Fibroblast of peridontal ligament (primary cell): ENCODE results near the gene SF3B3.

Source experiments
- DNase-seq: peaks from one replicate; pipeline ENCODE4 v3.0.0-alpha.2; 2010; ENCODE audit errors: extremely low read depth

SF3B3 gene

GRCh38 chr16:70523743-70524398 is at the start of gene SF3B3:
SF3B3 (plus strand) TSS chr16:70523816; CDS start chr16:70526657, 2,841 bp downstream.
- peak; percentile 56 for DNase-seq

- DNase-seq = no peak
Measured at GRCh38 chr16:70474320-70475053, 49.1 kb upstream of the SF3B3 start.

DNA sequence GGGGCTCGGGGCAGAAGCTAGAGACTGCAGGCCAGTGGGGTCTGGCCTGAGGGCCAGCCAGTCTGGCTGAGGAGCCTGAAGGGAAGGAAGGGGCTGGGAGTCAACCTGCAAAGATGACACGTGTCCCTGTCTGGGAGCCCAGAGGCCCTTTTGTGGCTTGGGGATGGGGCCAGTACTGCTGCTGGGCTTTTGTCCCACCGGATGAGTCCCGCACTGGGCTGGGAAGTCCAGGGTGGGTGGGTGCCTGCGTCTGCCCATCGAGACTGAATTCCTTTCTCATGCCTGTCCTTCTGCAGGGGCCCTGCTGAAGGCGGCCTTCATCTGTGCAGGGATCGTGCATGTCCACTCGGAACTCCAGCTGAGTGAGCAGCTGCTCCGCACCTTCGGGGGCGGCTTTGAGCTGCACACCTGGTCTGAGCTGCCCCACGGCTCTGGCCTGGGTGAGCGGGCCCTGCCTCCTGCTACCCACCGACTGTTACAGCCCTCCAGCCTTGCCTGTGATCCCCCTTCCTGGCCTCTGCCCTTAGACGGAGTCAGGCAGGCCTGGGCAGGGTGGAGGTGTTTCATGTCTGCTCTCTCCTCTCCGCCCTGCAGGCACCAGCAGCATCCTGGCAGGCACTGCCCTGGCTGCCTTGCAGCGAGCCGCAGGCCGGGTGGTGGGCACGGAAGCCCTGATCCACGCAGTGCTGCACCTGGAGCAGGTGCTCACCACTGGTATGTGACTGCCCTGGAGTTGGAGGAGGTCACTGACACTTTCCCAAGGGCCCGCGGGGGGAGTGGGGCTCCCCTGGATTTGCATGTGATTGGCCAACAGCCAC is 48.4 kb upstream of the SF3B3 start:
- DNase-seq = no peak

DNA sequence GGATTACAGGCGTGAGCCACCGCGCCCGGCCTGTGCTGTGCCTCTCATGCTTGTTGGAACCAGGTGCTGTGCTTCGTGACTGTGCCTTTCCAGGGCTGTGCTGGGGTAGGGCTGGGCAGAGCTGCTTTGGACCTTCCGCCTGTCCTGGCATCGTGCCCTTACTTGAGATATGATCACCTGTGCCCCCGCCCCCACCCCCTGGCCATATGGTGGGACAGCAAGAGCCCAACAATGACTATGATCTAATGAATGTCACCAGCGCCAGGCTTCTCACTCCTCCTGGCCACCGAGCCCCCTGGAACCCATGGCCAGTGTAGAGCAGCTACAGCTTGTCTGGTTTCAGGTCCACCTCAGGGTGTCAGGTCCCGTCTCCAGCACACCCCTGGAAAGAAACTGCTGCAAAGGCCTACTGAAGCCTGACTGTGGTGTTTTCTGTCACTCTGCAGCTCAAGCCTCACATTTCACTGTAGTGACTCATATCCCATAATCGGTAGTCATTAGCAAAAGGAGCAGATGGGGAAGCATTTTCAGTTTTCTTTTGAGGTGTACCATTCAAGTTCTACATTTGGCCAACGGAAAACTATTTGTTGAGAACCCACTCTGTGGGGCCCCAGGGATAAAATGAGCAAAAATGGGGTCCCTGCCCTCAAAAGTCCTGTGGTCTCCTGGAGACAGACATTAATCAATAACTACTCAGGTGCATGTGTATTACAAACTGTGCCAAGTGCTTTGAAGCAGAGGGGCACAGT is 47.2 kb upstream of the SF3B3 start:
- peak; percentile 75 for DNase-seq

DNA sequence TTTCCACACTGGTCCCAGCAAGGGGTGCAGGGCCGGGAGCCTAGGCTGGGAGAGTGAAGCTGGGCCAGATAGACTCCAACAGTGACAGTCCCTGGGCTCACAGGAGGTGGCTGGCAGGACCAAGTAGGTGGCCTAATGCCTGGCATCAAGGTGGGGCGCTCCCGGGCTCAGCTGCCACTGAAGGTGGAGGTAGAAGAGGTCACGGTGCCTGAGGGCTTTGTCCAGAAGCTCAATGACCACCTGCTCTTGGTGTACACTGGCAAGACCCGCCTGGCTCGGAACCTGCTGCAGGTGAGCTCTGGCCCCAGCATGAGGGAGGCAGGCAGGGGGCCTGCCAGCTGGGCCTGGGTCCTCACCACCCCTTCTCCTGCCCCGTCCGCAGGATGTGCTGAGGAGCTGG is 45.4 kb upstream of the SF3B3 start:
- no peak for DNase-seq

GRCh38 chr16:70478912-70479341 is 44.7 kb upstream of the SF3B3 start:
- peak; percentile 17 for DNase-seq

DNA sequence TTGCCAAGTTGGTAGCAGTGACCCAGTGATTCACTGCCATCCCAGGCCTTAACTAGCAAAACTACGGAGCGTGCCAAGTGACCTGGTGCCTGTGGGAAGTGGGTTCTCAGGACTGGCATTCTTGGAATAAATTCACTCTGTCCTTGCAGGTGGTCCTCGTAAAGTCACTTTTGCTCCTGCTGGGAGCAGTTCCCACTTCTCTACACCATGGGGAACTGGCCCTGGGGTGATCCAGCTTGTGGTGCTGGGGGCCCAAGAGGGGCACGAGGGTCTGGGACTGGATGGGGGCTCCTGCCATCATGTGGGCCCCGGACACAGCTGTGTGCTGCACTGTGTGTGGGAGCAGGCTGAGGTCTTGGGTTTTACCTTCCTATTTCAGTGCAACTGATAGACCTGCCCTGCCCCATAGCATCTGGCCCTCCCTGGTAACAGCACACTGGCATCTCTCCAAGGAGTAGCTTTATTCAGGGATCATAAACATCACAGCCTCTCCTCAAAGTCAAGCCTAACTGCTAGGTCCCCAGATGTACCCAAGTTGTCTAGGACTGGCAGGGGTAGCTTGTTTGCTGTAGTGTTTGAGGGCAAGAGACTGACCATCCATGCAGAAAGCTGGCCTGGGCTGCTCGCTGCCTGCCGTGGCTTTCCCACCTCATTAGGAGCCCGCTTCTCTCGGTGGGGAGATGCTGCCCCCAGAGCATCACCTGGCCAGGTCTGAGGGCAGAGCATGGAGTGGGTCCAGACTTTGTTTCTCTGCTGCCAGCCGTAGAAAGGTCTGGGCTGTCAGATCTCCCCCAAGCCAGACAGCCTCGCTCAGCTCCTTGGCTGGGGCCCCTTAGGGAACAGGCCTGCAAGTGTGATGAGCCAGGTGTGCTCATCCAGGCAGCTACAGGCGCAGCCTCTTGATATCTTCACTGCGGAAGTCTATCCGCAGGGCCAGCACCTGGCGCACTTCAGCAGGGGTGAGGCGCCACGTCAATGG is 43.2 kb upstream of the SF3B3 start:
- no peak for DNase-seq

DNA sequence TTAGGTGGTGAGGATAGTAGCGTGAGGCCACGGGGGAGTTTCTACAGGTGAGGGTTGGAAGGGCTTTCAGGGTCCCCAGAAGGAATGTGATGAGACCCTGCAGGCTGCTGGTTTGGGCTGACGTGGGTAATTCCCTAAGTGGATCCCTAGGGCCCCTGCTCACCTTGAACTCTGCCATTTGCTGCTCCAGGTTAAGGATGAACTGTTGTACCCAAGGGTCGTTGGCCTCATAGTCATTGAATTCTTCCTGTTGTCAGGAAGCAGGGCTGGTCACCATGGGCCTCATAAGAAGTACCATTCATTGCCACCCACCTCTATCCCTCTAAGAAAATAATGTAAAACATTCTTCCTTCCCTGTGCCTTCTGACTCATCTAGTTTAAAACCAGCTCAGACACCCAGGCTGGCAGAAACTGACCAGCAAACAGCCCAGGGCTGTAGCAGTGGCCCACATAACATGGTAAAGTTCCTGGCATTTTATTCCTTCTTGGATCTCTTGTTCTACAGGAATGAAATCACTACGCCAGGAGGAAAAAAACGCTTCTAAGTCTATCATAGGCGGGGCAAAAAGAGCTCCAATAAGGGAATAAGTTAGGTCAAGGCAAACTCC is 41.6 kb upstream of the SF3B3 start:
- peak; percentile 49 for DNase-seq

DNA sequence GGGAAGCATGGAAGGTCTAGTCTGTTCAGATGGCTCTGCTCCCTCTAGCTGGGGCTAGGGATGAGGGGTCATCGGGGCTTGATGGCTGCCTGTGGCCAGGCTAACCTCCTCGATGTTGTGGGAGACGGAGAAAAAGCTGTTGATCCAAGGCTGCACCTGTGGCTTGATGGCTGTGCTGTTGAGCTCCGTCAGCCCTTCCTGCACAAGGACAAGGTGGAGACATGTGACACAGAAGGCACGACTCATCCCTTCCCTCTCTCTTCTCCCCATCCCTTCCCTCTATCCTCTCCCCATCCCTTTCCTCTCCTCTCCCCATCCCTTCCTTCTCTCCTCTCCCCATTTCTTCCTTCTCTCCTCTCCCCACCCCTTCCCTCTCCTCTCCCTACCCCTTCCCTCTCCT is 41.0 kb upstream of the SF3B3 start:
- DNase-seq = no peak

GRCh38 chr16:70483426-70483825 is 40.2 kb upstream of the SF3B3 start:
- no peak for DNase-seq

- no peak for DNase-seq
Measured at GRCh38 chr16:70484867-70485266, 38.7 kb upstream of the SF3B3 start.

GRCh38 chr16:70490261-70490660 is 33.4 kb upstream of the SF3B3 start:
- DNase-seq = no peak

DNA sequence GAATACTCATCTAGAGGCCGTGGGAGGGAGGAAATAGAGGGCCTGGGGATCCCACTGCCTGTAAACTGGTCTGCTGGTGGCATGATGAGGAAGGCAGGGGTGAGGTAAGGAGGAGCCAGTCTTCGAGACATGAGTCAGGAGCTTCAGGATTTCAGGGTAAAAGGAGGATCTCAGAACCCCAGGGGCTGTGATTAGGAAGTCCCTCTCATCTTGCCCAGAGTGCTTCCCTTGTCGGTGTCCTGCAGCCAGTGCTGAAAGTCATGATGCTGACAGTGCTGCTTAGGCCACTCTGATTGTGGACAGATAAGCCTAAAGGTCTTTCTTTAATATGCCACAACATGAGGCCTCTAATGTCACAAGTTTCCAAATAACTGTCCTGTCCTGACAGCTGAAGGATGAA is 29.8 kb upstream of the SF3B3 start:
- no peak for DNase-seq

DNA sequence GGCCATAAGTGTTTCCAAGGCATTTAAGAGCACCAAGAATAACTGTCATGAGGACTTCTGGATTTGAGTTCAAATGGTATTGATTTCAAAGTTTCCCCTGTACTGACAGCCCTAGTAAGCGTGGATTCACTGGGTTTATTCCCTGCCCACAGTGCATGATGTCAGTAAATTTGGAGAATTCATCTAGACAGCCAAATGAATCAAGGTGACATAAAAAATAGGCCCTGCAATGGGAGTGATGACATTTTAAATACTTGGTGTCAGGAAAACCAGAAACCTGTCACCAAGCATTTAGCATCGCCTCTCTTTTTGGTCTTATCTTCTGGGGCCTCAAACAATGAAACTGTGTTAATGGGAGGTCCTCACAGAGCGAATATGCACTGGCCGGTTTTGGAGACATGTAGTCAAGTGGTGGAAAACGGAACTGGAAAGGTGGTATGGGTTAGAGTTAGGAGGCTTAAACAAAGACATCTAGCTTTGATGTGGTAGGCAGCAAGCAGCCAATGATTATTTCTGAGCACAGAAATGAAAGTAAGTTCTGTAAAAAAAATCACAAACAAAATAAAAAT is 29.3 kb upstream of the SF3B3 start:
- no peak for DNase-seq

DNA sequence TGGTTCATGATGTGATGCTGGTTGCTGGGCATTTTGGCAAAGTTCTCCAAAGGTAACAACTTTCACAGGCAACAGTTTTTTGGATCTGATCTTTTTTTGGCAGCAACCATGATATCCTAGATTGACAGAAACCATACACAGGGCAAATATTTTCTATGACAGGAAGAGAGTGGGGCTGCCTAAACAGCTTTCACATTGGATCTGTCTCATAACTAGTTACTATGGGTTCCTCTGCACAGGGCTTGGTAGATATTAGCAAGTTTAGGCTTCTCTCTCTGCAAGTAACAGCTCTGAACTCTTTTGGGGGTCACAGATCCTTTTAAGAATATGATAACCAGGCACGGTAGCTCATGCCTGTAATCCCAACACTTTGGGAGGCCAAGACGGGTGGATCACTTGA is 28.8 kb upstream of the SF3B3 start:
- DNase-seq = no peak

- DNase-seq = no peak
Measured at GRCh38 chr16:70495425-70496182, 28.0 kb upstream of the SF3B3 start.

DNA sequence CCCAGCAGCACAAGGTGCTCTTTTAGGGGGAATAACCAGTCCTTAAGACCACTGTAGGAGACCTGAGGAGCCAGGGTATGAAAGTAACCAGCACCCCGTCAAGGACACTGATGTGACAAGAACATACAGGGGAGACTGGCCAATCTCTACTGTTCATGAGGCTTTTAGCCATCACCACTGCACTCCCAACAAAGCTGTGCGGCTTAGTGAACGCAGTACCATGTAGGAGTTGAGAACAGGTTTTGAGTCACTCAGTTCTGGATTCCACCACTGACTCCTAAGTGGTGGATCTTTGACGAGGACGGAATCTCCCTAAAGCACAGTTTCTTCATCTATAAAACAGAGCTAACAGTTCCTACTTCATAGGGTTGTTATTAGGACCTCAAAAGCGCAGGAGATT is 27.1 kb upstream of the SF3B3 start:
- DNase-seq = no peak

DNA sequence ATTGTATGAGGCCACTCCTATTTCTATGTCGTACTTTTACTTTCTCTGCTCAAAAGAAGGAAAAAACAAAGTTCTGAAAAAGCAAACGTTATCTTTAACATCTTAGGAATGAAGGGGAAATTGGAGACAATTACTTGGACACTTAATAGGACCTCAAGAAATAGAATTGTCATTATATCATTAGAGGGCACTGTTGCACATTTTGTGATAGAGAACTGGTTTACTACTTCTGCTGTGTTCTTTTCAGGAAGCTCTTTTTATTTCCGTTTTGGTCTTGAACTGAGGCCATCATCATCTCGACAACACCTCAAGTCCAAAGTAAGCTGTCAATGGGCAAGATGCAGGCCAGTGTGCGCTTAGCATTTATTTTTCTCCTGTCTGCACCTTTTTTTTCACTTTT is 14.9 kb upstream of the SF3B3 start:
- no peak for DNase-seq

DNA sequence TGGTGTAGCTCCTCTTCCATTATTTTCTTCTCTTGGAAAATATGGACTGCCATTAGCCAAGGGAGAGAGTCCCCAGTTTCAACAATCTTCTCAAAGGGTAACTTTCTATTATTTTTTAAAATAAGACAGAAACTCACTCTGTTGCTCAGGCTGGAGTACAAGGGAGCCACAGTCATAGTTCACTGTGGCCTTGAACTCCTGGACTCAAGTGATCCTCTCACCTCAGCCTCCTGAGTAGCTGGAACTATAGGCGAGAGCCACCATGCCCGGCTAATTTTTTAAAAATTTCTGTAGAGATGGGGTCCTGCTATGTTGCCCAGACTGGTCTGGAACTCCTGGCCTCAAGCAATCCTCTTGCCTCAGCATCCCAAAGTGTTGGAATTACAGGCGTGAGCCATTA is 13.4 kb upstream of the SF3B3 start:
- no peak for DNase-seq
